Right lobe of liver (tissue), 4 donors: Measurements from ENCODE around the gene ZC3H13.

Source experiments
- POLR2A ChIP-seq: fragments of 450-650 bp; IDR thresholded peaks from one replicate; pipeline ENCODE4 v1.6.1; 2017; ENCODE audit warnings: antibody characterized with exemption, mild to moderate bottlenecking
- TF ChIP-seq, protein P1 (sequence below), 4 donors: fragments of 200-600 bp in 3 of 4; fragments of 450-650 bp in 1 of 4; IDR thresholded peaks; one replicate each; pipeline versions ENCODE4 v1.5.1 to v1.8.0; 2016 to 2022; ENCODE audit warnings: antibody characterized with exemption in 4 of 4, mild to moderate bottlenecking in 2 of 4
- donor health status: DM: no; HTN: no; CAD: no.
- donor health status: DM: no; HTN: no; CAD: no.
- donor health status: DM: no; HTN: yes; CAD: no.

GRCh38 chr13:45921162-45921736 lies 131.3 kb downstream of the ZC3H13 start:
- TF ChIP-seq, protein P1, sequence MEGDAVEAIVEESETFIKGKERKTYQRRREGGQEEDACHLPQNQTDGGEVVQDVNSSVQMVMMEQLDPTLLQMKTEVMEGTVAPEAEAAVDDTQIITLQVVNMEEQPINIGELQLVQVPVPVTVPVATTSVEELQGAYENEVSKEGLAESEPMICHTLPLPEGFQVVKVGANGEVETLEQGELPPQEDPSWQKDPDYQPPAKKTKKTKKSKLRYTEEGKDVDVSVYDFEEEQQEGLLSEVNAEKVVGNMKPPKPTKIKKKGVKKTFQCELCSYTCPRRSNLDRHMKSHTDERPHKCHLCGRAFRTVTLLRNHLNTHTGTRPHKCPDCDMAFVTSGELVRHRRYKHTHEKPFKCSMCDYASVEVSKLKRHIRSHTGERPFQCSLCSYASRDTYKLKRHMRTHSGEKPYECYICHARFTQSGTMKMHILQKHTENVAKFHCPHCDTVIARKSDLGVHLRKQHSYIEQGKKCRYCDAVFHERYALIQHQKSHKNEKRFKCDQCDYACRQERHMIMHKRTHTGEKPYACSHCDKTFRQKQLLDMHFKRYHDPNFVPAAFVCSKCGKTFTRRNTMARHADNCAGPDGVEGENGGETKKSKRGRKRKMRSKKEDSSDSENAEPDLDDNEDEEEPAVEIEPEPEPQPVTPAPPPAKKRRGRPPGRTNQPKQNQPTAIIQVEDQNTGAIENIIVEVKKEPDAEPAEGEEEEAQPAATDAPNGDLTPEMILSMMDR (IDR thresholded peaks at IDR 0.05): no peak
- TF ChIP-seq POLR2A: no peak
